ENCODE results near the gene TIMM8A. TPM values are rescaled to one million over a fixed set of nuclear protein-coding genes. Genes with fewer than 3 reads are reported as not detected.

The TIMM8A gene
- total and polyA plus RNA-seq, 2 experiments from 2014 or later, result 23.5 to 41.7 TPM

- Histone ChIP-seq H3K4me1 (ENCODE audit: insufficient read depth) (no peaks in the 10 kb centered on the region), H3F3A (replicated peaks; ENCODE audit: low read depth) (no peaks in the 10 kb centered on the region), H3K27ac (ENCODE audit: low read depth) (no peak overlapping the region), H3K36me3 (ENCODE audit: insufficient read depth) (no peaks in the 10 kb centered on the region), H3K27me3 (ENCODE audit: insufficient read depth) (no peaks in the 10 kb centered on the region), H2AFZ (no peak overlapping the region), H3K9me2 (ENCODE audit: insufficient read depth) (no peaks in the 10 kb centered on the region), H3K4me2 (no peak overlapping the region), H3K4me3 (no peak overlapping the region), H4K20me1 (replicated peaks; ENCODE audit: insufficient read depth) (no peaks in the 10 kb centered on the region), H3K79me2 (replicated peaks; ENCODE audit: insufficient read depth) (no peaks in the 10 kb centered on the region)
- DNase-seq (ENCODE audit: low spot score) (no peak), ATAC-seq (no peak; the same call in 2 of the 3 replicates)
- Mint-ChIP-seq H3K4me3 (no peak overlapping the region), H3K9me3 (no peaks in the 10 kb centered on the region), H3K27me3 (ENCODE audit: insufficient read depth, low read depth, poor library complexity) (peaks cover 1% of the 10 kb centered on the region), H3K27ac (no peak overlapping the region), H3K4me1 (peaks cover 9% of the 10 kb centered on the region; the same call in 2 of the 3 replicates), H3K36me3 (ENCODE audit: low read depth) (no peaks in the 10 kb centered on the region)
- TF ChIP-seq ZNF114 (CRISPR knock-in tag; IDR thresholded peaks at IDR 0.05), result no peak
- TF ChIP-seq REST (IDR thresholded peaks at IDR 0.05; ENCODE audit: unreplicated experiment), result no peak
- TF ChIP-seq STAT1 (IDR thresholded peaks at IDR 0.05; ENCODE audit: unreplicated experiment), result no peak
- no peak for TF ChIP-seq ETS1 (IDR thresholded peaks at IDR 0.05)
- no peak for TF ChIP-seq NANOG (IDR thresholded peaks at IDR 0.05; ENCODE audit: borderline replicate concordance)
- TF ChIP-seq ZNF462 (CRISPR knock-in tag; IDR thresholded peaks at IDR 0.05), result no peak
- TF ChIP-seq EZH2phosphoT487 (IDR thresholded peaks at IDR 0.05; ENCODE audit: unreplicated experiment), result no peak
- no peak for TF ChIP-seq ZNF331 (CRISPR knock-in tag; IDR thresholded peaks at IDR 0.05; ENCODE audit: low read depth)
- no peak for TF ChIP-seq POLR2AphosphoS5 (IDR thresholded peaks at IDR 0.05; ENCODE audit: low read depth)
- no peak for TF ChIP-seq JUNB (IDR thresholded peaks at IDR 0.05; ENCODE audit: unreplicated experiment)
- TF ChIP-seq CREB1 (CRISPR knock-in tag; IDR thresholded peaks at IDR 0.05; ENCODE audit: low read depth), result no peak
- no peak for TF ChIP-seq CTCF (conservative IDR thresholded peaks at IDR 0.05; ENCODE audit: low read depth in 2 of 2)
- no peak for TF ChIP-seq EZH2 (IDR thresholded peaks at IDR 0.05; ENCODE audit: low read depth, unreplicated experiment)
Observed at GRCh38 chrX:101383679-101384205, 35.2 kb upstream of the TIMM8A start.

Data from GM23338 (cell line).